Mesodermal cell (in vitro differentiated cells): ENCODE data around the gene FCRL1.

Experiments
- H3K27ac ChIP-seq: 2 replicates; pipeline ENCODE4 v1.7.0; 2013; ENCODE audit warnings: mild to moderate bottlenecking, low read depth, low read length, moderate library complexity; ENCODE audit not compliant: severe bottlenecking
- H3K36me3 ChIP-seq: 2 replicates; pipeline ENCODE4 v1.7.1; 2013; ENCODE audit warnings: mild to moderate bottlenecking, low read length, moderate library complexity; ENCODE audit not compliant: control insufficient read depth, insufficient read depth
- H3K4me1 ChIP-seq: one replicate; pipeline ENCODE4 v1.7.1; 2013; ENCODE audit warnings: mild to moderate bottlenecking, low read length; ENCODE audit not compliant: insufficient read depth, control insufficient read depth, poor library complexity, severe bottlenecking
- H3K4me3 ChIP-seq: 2 replicates; pipeline ENCODE4 v1.7.0; 2013; ENCODE audit warnings: low read length, control low read depth, mild to moderate bottlenecking; ENCODE audit not compliant: insufficient read depth, poor library complexity, severe bottlenecking; ENCODE audit errors: extremely low read depth
- H3K9me3 ChIP-seq: 2 replicates; pipeline ENCODE4 v1.7.1; 2013; ENCODE audit warnings: mild to moderate bottlenecking, low read length, moderate library complexity; ENCODE audit not compliant: control insufficient read depth
- WGBS, 2 experiments: methylation state at CpG; one replicate each; pipeline ENCODE4 v1.1.5; 2013; ENCODE audit warnings: missing lambda C conversion rate in 2 of 2; ENCODE audit not compliant: insufficient coverage in 2 of 2; 5-methylcytosine and 5-hydroxymethylcytosine counted together

The FCRL1 gene

DNA sequence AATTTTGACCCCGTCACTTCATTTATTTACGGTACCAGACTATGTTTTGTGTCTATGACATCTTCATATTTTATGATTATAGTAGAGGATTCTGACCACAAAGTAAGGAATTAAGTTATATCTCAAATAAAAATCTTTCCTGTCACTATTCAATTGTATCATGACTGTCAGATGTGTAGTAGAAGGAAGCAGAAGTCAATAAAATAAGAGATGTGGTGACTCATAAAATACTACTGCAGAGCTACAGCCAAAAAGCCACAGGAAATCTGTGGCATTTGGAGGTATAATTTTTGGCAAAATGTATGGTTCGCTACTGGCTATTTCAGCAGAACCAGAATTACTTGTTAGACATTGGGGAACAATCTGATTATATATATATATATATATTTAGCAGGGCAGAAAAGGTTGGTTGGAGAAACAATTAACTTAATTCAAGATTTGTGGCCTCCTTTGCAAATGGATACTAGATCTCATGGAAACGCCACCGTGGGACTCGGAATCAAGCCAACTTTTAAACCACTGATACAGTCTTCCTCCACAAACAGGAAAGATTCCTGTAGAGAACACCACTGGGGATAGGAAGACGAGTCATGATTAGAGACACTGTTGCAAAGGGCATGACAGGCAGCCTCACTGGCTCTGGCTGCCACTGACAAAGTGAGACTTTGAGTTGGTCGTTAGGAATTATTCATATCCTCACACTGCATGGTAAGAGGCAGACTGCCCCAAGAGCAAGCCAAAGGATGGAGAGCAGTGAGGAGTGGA lies 48.1 kb downstream of the FCRL1 start:
- H3K4me3 ChIP-seq = no peak overlapping the region
- WGBS, 2 experiments = 69 to 90% methylated on average over 4 of the region's 8 CpGs
- no peaks in the 10 kb centered on the region for H3K36me3 ChIP-seq
- H3K27ac ChIP-seq = no peak overlapping the region
- no peaks in the 10 kb centered on the region for H3K9me3 ChIP-seq
- peaks cover 7% of the 10 kb centered on the region for H3K4me1 ChIP-seq

DNA sequence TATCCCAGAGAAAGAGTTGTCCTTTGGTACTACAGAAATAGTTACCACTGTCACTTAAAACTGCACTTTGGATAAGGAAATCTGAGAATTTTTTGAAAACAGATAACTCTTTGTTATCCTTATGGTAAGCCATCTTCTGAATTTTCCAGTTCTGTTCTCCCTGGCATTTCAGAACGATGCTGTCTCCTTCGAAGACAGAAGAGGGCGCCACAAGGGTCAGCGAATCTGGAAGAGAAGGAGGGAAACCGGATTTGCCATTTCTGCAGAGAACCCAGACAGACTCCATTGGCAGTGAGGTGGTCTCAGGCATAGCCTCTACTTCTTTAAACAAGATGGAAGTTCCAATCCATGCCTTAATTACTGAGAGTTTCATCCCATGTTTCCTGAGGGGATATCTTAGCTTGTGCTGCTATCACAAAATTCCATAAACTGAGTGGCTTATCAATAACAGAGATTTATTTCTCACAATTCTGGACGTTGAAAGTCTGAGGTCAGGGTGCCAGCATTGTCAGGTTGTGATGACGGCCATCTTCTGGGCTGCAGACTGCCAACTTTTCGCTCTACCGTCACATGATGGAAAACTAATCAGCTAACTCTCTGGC lies 49.4 kb downstream of the FCRL1 start:
- no peaks in the 10 kb centered on the region for H3K36me3 ChIP-seq
- WGBS, 2 experiments = 51 to 66% methylated on average over 6 to 8 of the region's 9 CpGs
- H3K4me3 ChIP-seq = no peak overlapping the region
- H3K9me3 ChIP-seq = no peaks in the 10 kb centered on the region
- H3K4me1 ChIP-seq = peaks cover 7% of the 10 kb centered on the region
- no peak overlapping the region for H3K27ac ChIP-seq

DNA sequence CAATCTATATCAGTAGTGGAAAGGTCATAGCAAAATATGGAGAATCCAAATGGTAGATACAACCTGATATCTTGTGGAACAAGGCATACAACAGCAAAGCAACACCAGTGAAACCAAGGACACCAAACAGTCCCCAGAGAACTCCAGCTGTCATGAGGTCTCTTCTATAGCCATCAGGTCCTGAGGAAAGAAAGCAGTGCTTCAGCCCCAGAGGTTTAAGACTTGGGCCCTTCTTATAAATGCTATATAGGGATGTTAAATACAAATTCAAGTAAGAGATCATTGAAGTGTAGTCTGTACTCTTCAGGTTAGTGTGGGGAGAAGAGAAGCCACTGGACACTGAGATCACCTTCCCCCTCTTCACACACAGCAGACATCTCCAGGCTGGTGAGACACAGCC lies 53.1 kb downstream of the FCRL1 start:
- no peaks in the 10 kb centered on the region for H3K9me3 ChIP-seq
- H3K36me3 ChIP-seq = no peaks in the 10 kb centered on the region
- no peak overlapping the region for H3K4me3 ChIP-seq
- H3K27ac ChIP-seq = no peak overlapping the region
- H3K4me1 ChIP-seq = peaks cover 7% of the 10 kb centered on the region

DNA sequence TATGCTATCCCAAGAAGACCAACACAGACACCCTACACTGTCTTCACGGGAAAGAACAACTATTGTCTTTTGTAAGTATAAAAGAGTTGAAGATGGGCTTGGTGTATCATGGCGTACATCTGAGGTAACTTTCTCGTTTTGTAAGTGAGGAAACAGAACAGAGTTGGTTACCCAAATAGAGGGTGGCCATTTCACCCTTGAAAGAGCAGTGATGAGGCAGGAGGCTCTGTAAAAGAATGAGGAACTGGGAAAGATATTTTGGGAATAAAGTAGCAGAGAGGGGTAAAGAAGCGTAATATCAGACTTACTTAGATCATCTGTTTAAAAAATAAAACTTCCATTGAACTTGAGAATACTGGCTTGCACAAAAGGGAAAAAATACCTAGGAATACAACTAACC lies 61.9 kb downstream of the FCRL1 start:
- Histone ChIP-seq H3K4me3 (no peak overlapping the region), H3K36me3 (no peaks in the 10 kb centered on the region), H3K27ac (no peak overlapping the region), H3K9me3 (peaks cover 3% of the 10 kb centered on the region), H3K4me1 (no peaks in the 10 kb centered on the region)
- WGBS, 2 experiments = 79 to 96% methylated on average over 2 of the region's 4 CpGs

DNA sequence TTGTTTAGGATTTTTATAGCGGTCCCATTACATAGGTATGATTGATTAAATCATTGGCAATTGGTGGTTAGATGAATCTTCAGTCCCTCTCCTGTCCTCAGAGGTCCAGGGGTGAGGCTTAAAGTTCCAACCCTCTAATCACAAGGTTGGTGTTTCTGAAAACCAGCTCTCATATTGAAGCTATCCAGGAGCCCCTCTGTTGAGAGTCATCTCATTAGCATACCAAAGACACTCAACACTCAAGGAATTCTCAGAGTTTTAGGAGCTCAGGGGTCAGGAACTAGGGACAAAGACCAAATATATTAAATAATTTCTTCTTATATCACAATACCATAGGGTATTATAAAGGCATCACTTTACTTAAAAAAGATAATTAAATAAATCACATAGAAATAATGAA lies 66.3 kb downstream of the FCRL1 start:
- Histone ChIP-seq H3K4me1 (no peaks in the 10 kb centered on the region), H3K27ac (no peak overlapping the region), H3K4me3 (no peak overlapping the region), H3K36me3 (no peaks in the 10 kb centered on the region), H3K9me3 (no peaks in the 10 kb centered on the region)
- WGBS, 2 experiments = no CpG with 5 or more reads among the region's 1 CpG

DNA sequence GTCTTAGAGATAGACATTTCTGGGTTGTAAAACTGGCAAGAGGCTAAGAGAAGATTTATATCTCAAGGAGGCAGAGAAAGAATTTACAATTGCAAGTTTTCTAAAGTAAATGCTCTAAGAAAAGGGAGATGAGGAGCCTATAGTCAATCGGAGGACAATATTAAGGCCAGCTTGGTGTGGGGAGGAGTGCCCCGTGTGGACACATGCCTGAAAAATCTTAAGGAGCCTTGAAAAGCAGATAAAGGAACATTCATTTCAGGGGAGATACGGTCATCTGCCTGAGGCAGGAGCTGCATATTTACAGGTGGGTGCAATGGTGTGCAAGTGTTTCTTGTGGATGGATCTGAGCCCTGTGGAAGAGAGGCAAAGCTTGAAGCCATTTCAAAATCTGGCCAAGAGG lies 68.6 kb downstream of the FCRL1 start:
- Histone ChIP-seq H3K4me1 (no peaks in the 10 kb centered on the region), H3K4me3 (no peak overlapping the region), H3K9me3 (no peaks in the 10 kb centered on the region), H3K36me3 (no peaks in the 10 kb centered on the region), H3K27ac (no peak overlapping the region)
- 66 to 88% methylated on average over 3 of the region's 3 CpGs for WGBS, 2 experiments

DNA sequence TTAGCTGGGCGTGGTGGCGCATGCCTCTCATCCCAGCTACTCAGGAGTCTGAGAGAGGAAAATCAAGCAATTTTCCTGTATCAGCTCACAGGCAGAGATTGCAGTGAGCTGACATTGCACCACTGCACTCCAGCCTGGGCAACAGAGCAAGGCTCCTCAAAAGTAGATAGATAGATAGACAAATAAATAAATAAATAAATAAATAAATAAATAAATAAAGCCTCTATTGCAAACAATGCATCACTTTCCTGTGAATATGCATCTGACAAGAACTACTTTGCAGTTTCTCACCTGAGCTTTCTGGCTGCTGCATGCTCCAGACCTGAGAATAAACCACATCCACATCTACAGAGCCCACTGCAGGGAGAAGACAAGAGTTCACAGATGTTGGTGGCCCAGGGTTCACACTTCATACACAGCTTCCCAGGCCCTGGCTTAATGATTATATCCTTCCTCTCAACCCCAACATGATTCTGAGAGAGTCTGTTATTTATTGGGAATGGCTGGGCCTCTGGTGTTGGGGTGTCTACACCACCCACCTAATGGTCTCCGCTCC lies 71.6 kb downstream of the FCRL1 start:
- H3K27ac ChIP-seq = no peak overlapping the region
- H3K4me1 ChIP-seq = no peaks in the 10 kb centered on the region
- WGBS, 2 experiments = 82 to 96% methylated on average over 2 to 3 of the region's 3 CpGs
- H3K36me3 ChIP-seq = no peaks in the 10 kb centered on the region
- H3K4me3 ChIP-seq = no peak overlapping the region
- H3K9me3 ChIP-seq = no peaks in the 10 kb centered on the region
